Activated T-cell treated with anti-CD3 and anti-CD28 coated beads for 1 hour (primary cell): ENCODE measurements around the gene OR56A1.
"Not testable (repeated sequence)": the region's sequence is repeated elsewhere in the genome, so short reads cannot be mapped to it uniquely, and the experiment has no call there.

Experiments used
- DNase-seq: peaks from one replicate; pipeline ENCODE4 v3.0.0-alpha.2; 2020; ENCODE audit warnings: low read depth

The OR56A1 gene

GRCh38 chr11:6030708-6031405, at the start of gene OR56A1:
Gene OR56A1 (minus strand): TSS chr11:6030758. CDS start chr11:6027692, 3,066 bp downstream.
- no peak for DNase-seq

GRCh38 chr11:6079463-6079862, 48.9 kb upstream of the OR56A1 start:
- no peak for DNase-seq

- no peak for DNase-seq
Measured at GRCh38 chr11:6077723-6078122, 47.2 kb upstream of the OR56A1 start.

GRCh38 chr11:6076443-6076842, 45.9 kb upstream of the OR56A1 start:
- not testable (repeated sequence) for DNase-seq

- DNase-seq, result no peak
Measured at GRCh38 chr11:6067502-6067901, 36.9 kb upstream of the OR56A1 start.

- no peak for DNase-seq
Measured at GRCh38 chr11:6062691-6063358, 32.3 kb upstream of the OR56A1 start.

GRCh38 chr11:6061475-6061874, 30.9 kb upstream of the OR56A1 start:
- no peak for DNase-seq

GRCh38 chr11:6057452-6057851, 26.9 kb upstream of the OR56A1 start:
- no peak for DNase-seq

- no peak for DNase-seq
Measured at GRCh38 chr11:6055569-6055968, 25.0 kb upstream of the OR56A1 start.

GRCh38 chr11:6052374-6052773, 21.8 kb upstream of the OR56A1 start:
- DNase-seq, result no peak

GRCh38 chr11:6040874-6041273, 10.3 kb upstream of the OR56A1 start:
- DNase-seq, result no peak

- no peak for DNase-seq
Measured at GRCh38 chr11:6027501-6027900, 3.1 kb downstream of the OR56A1 start.

GRCh38 chr11:6025056-6025455, 5.5 kb downstream of the OR56A1 start:
- DNase-seq, result no peak

- no peak for DNase-seq
Measured at GRCh38 chr11:6022956-6023355, 7.6 kb downstream of the OR56A1 start.

GRCh38 chr11:6013042-6013441, 17.5 kb downstream of the OR56A1 start:
- no peak for DNase-seq

GRCh38 chr11:6012035-6012668, 18.4 kb downstream of the OR56A1 start:
- no peak for DNase-seq

- no peak for DNase-seq
Measured at GRCh38 chr11:6006846-6007245, 23.7 kb downstream of the OR56A1 start, which contains the start of gene OR56A4. Gene OR56A4 (minus strand): TSS chr11:6006946. CDS start chr11:6002992, 3,954 bp downstream.

- no peak for DNase-seq
Measured at GRCh38 chr11:6006395-6006794, 24.2 kb downstream of the OR56A1 start.

- no peak for DNase-seq
Measured at GRCh38 chr11:6002202-6002699, 28.3 kb downstream of the OR56A1 start.

GRCh38 chr11:5994791-5995190, 35.8 kb downstream of the OR56A1 start:
- no peak for DNase-seq

- DNase-seq, result no peak
Measured at GRCh38 chr11:5992604-5993251, 37.8 kb downstream of the OR56A1 start.

GRCh38 chr11:5992150-5992549, 38.4 kb downstream of the OR56A1 start:
- DNase-seq, result no peak
